PC-3 (cell line): ENCODE data around the gene MUC3A. TPM values are rescaled to one million over a fixed set of nuclear protein-coding genes. Genes with fewer than 3 reads are reported as not detected.
"Not testable (repeated sequence)": the region's sequence is repeated elsewhere in the genome, so short reads cannot be mapped to it uniquely, and the experiment has no call there.

Experiments used
- ATAC-seq: fragments of 200-7000 bp; cut with Tn5 transposase; 2 replicates; pipeline ENCODE4 v1.9.1; 2020; ENCODE audit warnings: mild to moderate bottlenecking, moderate library complexity
- BruUV-seq: library from RNA; stranded (reverse); fragments of 400-500 nt; replicated peaks from 2 replicates; lab custom pipeline; 2021; lab: Mats Ljungman, UMichigan
- CTCF ChIA-PET: fragments of 300-600 bp; sonication (Branson Sonifier 250); formaldehyde crosslinking; loops from one replicate; lab custom pipeline; 2022; ENCODE audit warnings: antibody characterized with exemption; lab: Charles Lee
- POLR2A ChIA-PET: fragments of 300-600 bp; sonication (Branson Sonifier 250); formaldehyde crosslinking; loops from one replicate; lab custom pipeline; 2022; ENCODE audit warnings: antibody characterized with exemption; ENCODE audit not compliant: unreplicated experiment; lab: Charles Lee
- DNase-seq: peaks from one replicate; pipeline ENCODE4 v3.0.0-alpha.2; 2015
- H2AFZ ChIP-seq: fragments of 300-600 bp; sonication (generic); 2 replicates; pipeline ENCODE4 v1.6.0; 2016; ENCODE audit warnings: antibody characterized with exemption, low read length
- H3F3A ChIP-seq: fragments of 300-600 bp; sonication (generic); one replicate; pipeline ENCODE4 v1.6.0; 2017; ENCODE audit warnings: antibody characterized with exemption, low read length, control low read depth, mild to moderate bottlenecking; ENCODE audit not compliant: unreplicated experiment
- H3K27ac ChIP-seq: fragments of 300-600 bp; sonication (generic); 2 replicates; pipeline ENCODE4 v1.5.1; 2016; ENCODE audit warnings: mild to moderate bottlenecking, low read length
- H3K27me3 ChIP-seq: fragments of 300-600 bp; sonication (generic); 2 replicates; pipeline ENCODE4 v1.6.1; 2016; ENCODE audit warnings: low read length, mixed read lengths
- H3K36me3 ChIP-seq: fragments of 300-600 bp; sonication (generic); 2 replicates; pipeline ENCODE4 v1.6.1; 2016; ENCODE audit warnings: low read depth, mixed run types, low read length, mixed read lengths
- H3K4me1 ChIP-seq: fragments of 300-600 bp; sonication (generic); 2 replicates; pipeline ENCODE4 v1.5.1; 2016; ENCODE audit warnings: low read length; ENCODE audit not compliant: insufficient read depth
- H3K4me2 ChIP-seq: fragments of 300-600 bp; sonication (generic); 2 replicates; pipeline ENCODE4 v1.6.0; 2016; ENCODE audit warnings: low read length
- H3K4me3 ChIP-seq: fragments of 300-600 bp; sonication (generic); 2 replicates; pipeline ENCODE4 v1.5.1; 2016; ENCODE audit warnings: mild to moderate bottlenecking, low read length, mixed read lengths
- H3K79me2 ChIP-seq: fragments of 300-600 bp; sonication (generic); 2 replicates; pipeline ENCODE4 v1.6.1; 2017; ENCODE audit warnings: low read length, mixed read lengths
- H3K9ac ChIP-seq: fragments of 300-600 bp; sonication (generic); 2 replicates; pipeline ENCODE4 v1.6.0; 2016; ENCODE audit warnings: mild to moderate bottlenecking, low read length
- H3K9me2 ChIP-seq: fragments of 300-600 bp; sonication (generic); replicated peaks from 2 replicates; pipeline ENCODE4 v1.6.1; 2016; ENCODE audit warnings: mixed run types, low read length, mixed read lengths
- H3K9me3 ChIP-seq: fragments of 300-600 bp; sonication (generic); 2 replicates; pipeline ENCODE4 v1.6.1; 2016; ENCODE audit warnings: low read length, mixed read lengths
- H4K20me1 ChIP-seq: fragments of 300-600 bp; sonication (generic); 2 replicates; pipeline ENCODE4 v1.6.1; 2016; ENCODE audit warnings: low read length, mixed read lengths
- CTCF ChIP-seq: fragments of 300-600 bp; sonication (generic); conservative IDR thresholded peaks from 2 replicates; pipeline ENCODE4 v1.5.1; 2017; ENCODE audit warnings: antibody characterized with exemption, low read depth, mild to moderate bottlenecking, low read length
- EZH2 ChIP-seq: fragments of 300-600 bp; sonication (generic); IDR thresholded peaks from one replicate; pipeline ENCODE4 v1.6.1; 2017; ENCODE audit warnings: antibody characterized with exemption, mild to moderate bottlenecking, low read length; ENCODE audit not compliant: unreplicated experiment
- EZH2phosphoT487 ChIP-seq: fragments of 300-600 bp; sonication (generic); IDR thresholded peaks from 2 replicates; pipeline ENCODE4 v1.6.1; 2018; ENCODE audit warnings: mild to moderate bottlenecking, antibody characterized with exemption, low read length, borderline replicate concordance
- intact Hi-C: fragments of 100-400 bp; cut with micrococcal nuclease; formaldehyde crosslinking; loops from 2 replicates; pipeline ENCODE4 v1.9.0; 2023
- total RNA-seq: library from RNA; depleted of rRNA; stranded (reverse); fragments of >200 nt; gene quantifications from 2 replicates; pipeline ENCODE4 v1.2.3, GENCODE V29; 2014

The MUC3A gene
- total RNA-seq, 1 experiment from 2014 or later = 0.11 TPM

GRCh38 chr7:101002333-101002732 lies 53.0 kb downstream of the MUC3A start:
- BruUV-seq, H3K79me2 ChIP-seq, H3K36me3 ChIP-seq, intact Hi-C loops, CTCF ChIA-PET, ATAC-seq, H3K4me1 ChIP-seq, H4K20me1 ChIP-seq, POLR2A ChIA-PET, H3K9ac ChIP-seq, DNase-seq, H3K4me3 ChIP-seq, H3F3A ChIP-seq, H3K27me3 ChIP-seq, H2AFZ ChIP-seq, H3K9me3 ChIP-seq, H3K27ac ChIP-seq, H3K9me2 ChIP-seq, H3K4me2 ChIP-seq: not testable (repeated sequence)

GRCh38 chr7:101007361-101007760 lies 58.0 kb downstream of the MUC3A start:
- ATAC-seq, POLR2A ChIA-PET, H3K27ac ChIP-seq, H2AFZ ChIP-seq, H3K4me2 ChIP-seq, BruUV-seq, H4K20me1 ChIP-seq, H3K36me3 ChIP-seq, H3K4me1 ChIP-seq, H3K9me2 ChIP-seq, CTCF ChIA-PET, intact Hi-C loops, H3K9ac ChIP-seq, H3K27me3 ChIP-seq, H3K4me3 ChIP-seq, H3K79me2 ChIP-seq, H3F3A ChIP-seq, DNase-seq, H3K9me3 ChIP-seq: not testable (repeated sequence)

- TF ChIP-seq EZH2phosphoT487 (no peak), EZH2 (no peak), CTCF (no peak)
- ChIA-PET CTCF (no interaction called here), POLR2A (no interaction called here)
- H3K79me2 ChIP-seq = no peaks in the 10 kb centered on the region
- H3K9me3 ChIP-seq = no peaks in the 10 kb centered on the region
- H3K4me2 ChIP-seq = no peak overlapping the region
- H3K4me1 ChIP-seq = no peaks in the 10 kb centered on the region
- no peaks in the 10 kb centered on the region for H3K9me2 ChIP-seq
- no peak overlapping the region for H3K9ac ChIP-seq
- intact Hi-C loops = no loop called here
- ATAC-seq (no peak), DNase-seq (no peak)
- no peaks in the 10 kb centered on the region for H3K36me3 ChIP-seq
- H3F3A ChIP-seq = no peaks in the 10 kb centered on the region
- no peak overlapping the region for H2AFZ ChIP-seq
- no peaks in the 10 kb centered on the region for H4K20me1 ChIP-seq
- no peak overlapping the region for H3K27ac ChIP-seq
- BruUV-seq = no TSS peak
- no peak overlapping the region for H3K4me3 ChIP-seq
- H3K27me3 ChIP-seq = no peaks in the 10 kb centered on the region
These were observed 60.3 kb downstream of the MUC3A start for GRCh38 chr7:101009629-101010028.

- H3K27me3 ChIP-seq = no peaks in the 10 kb centered on the region
- no peak for ATAC-seq
- H3K4me3 ChIP-seq = no peak overlapping the region
- CTCF ChIA-PET = no interaction called here
- TF ChIP-seq CTCF = no peak
- no peak for TF ChIP-seq EZH2
- no peak for TF ChIP-seq EZH2phosphoT487
- POLR2A ChIA-PET = no interaction called here
- no peaks in the 10 kb centered on the region for H3K79me2 ChIP-seq
- no peak overlapping the region for H3K4me2 ChIP-seq
- H3K36me3 ChIP-seq = no peaks in the 10 kb centered on the region
- no peaks in the 10 kb centered on the region for H3K9me2 ChIP-seq
- no peak for DNase-seq
- H3K9ac ChIP-seq = no peak overlapping the region
- H3K4me1 ChIP-seq = peaks cover 7% of the 10 kb centered on the region
- no peak overlapping the region for H2AFZ ChIP-seq
- no peaks in the 10 kb centered on the region for H3F3A ChIP-seq
- no TSS peak for BruUV-seq
- no peaks in the 10 kb centered on the region for H3K9me3 ChIP-seq
- no peaks in the 10 kb centered on the region for H4K20me1 ChIP-seq
- no peak overlapping the region for H3K27ac ChIP-seq
- intact Hi-C loops = no loop called here
These were observed 63.6 kb downstream of the MUC3A start for GRCh38 chr7:101012931-101013330.
